ELR (cell line): Measurements from ENCODE around the gene HOXB6.

Experiments used
- DNase-seq: peaks from one replicate; pipeline ENCODE4 v3.0.0-alpha.2; 2015; ENCODE audit warnings: low read depth

HOXB6 gene

GRCh38 chr17:48609033-48609432 is 4.2 kb upstream of the HOXB6 start:
- no peak for DNase-seq

- DNase-seq, result no peak
Measured at GRCh38 chr17:48608494-48608834, 3.7 kb upstream of the HOXB6 start.

- DNase-seq, result no peak
Measured at GRCh38 chr17:48606892-48607614, 2.3 kb upstream of the HOXB6 start.

- no peak for DNase-seq
Measured at GRCh38 chr17:48605991-48606891, 1.5 kb upstream of the HOXB6 start.

- DNase-seq, result no peak
Measured at GRCh38 chr17:48605409-48605919, 678 bp upstream of the HOXB6 start.

GRCh38 chr17:48603959-48604769 is 622 bp downstream of the HOXB6 start:
- DNase-seq, result no peak

GRCh38 chr17:48601539-48602425 is 3.0 kb downstream of the HOXB6 start:
- no peak for DNase-seq

- DNase-seq, result no peak
Measured at GRCh38 chr17:48601207-48601538, 3.6 kb downstream of the HOXB6 start.

GRCh38 chr17:48600244-48601098 is 4.3 kb downstream of the HOXB6 start:
- no peak for DNase-seq

- DNase-seq, result no peak
Measured at GRCh38 chr17:48599354-48599753, 5.4 kb downstream of the HOXB6 start.

- no peak for DNase-seq
Measured at GRCh38 chr17:48598736-48599135, 6.0 kb downstream of the HOXB6 start.

GRCh38 chr17:48597778-48598631 is 6.8 kb downstream of the HOXB6 start:
- DNase-seq, result no peak

- no peak for DNase-seq
Measured at GRCh38 chr17:48597528-48597777, 7.3 kb downstream of the HOXB6 start.

- DNase-seq, result no peak
Measured at GRCh38 chr17:48596735-48597527, 7.9 kb downstream of the HOXB6 start.

- no peak for DNase-seq
Measured at GRCh38 chr17:48596000-48596734, 8.6 kb downstream of the HOXB6 start.

GRCh38 chr17:48595278-48595999 is 9.3 kb downstream of the HOXB6 start:
- no peak for DNase-seq

- DNase-seq, result no peak
Measured at GRCh38 chr17:48594538-48595277, 10.1 kb downstream of the HOXB6 start.
